ENCODE results near the gene DPEP3. TPM values are rescaled to one million over a fixed set of nuclear protein-coding genes. Genes with fewer than 3 reads are reported as not detected.
A peak's percentile ranks its signal among the peaks of the same experiment; 100 is the strongest.

The DPEP3 gene
- total RNA-seq, 6 experiments from 2014 or later: 0.10 TPM; not detected in 5

GRCh38 chr16:67989322-67990017, 9.2 kb upstream of the DPEP3 start:
- Histone ChIP-seq H3K9me3 (no peaks in the 10 kb centered on the region), H3K27me3 (no peaks in the 10 kb centered on the region), H3K27ac (no peak overlapping the region), H3K4me1 (peaks cover 0 to 7% (median 0%) of the 10 kb centered on the region in 4 donors), H3K4me3 (no peak overlapping the region), H3K36me3 (no peaks in the 10 kb centered on the region)
- DNase-seq (no peak), ATAC-seq (no peak)
- TF ChIP-seq CTCF (IDR thresholded peaks at IDR 0.05) (no peak), POLR2A (IDR thresholded peaks at IDR 0.05) (no peak)
- no CpG with 5 or more reads among the region's 8 CpGs for whole genome bisulfite sequencing (ENCODE audit: insufficient coverage, low coverage, low lambda C conversion rate, missing lambda C conversion rate)
- intact Hi-C loops (cut with DNase I): no loop called here

GRCh38 chr16:67988675-67989074, 8.4 kb upstream of the DPEP3 start:
- ATAC-seq (no peak), DNase-seq (no peak)
- Histone ChIP-seq H3K36me3 (no peaks in the 10 kb centered on the region), H3K27me3 (no peaks in the 10 kb centered on the region), H3K4me3 (no peak overlapping the region), H3K9me3 (no peaks in the 10 kb centered on the region), H3K27ac (no peak overlapping the region), H3K4me1 (peaks cover 0 to 7% (median 0%) of the 10 kb centered on the region in 4 donors)
- WGBS (ENCODE audit: insufficient coverage, low coverage, low lambda C conversion rate, missing lambda C conversion rate): 53% methylated on average over 3 of the region's 3 CpGs
- intact Hi-C loops (cut with DNase I): no loop called here
- TF ChIP-seq CTCF (IDR thresholded peaks at IDR 0.05) (no peak), POLR2A (IDR thresholded peaks at IDR 0.05) (no peak)

- no peaks in the 10 kb centered on the region for H3K9me3 ChIP-seq
- no peak for TF ChIP-seq POLR2A (IDR thresholded peaks at IDR 0.05)
- no peak for TF ChIP-seq CTCF (IDR thresholded peaks at IDR 0.05)
- H3K4me1 ChIP-seq: no peaks in the 10 kb centered on the region
- H3K36me3 ChIP-seq: no peaks in the 10 kb centered on the region
- H3K27ac ChIP-seq: peak overlapping the region in 2 of 3 donors; percentile 33 to 56
- ATAC-seq (peak; percentile 58 to 73 (median 68)), DNase-seq (no peak)
- 66% methylated on average over 5 of the region's 11 CpGs for whole genome bisulfite sequencing (ENCODE audit: insufficient coverage, low coverage, low lambda C conversion rate, missing lambda C conversion rate)
- H3K4me3 ChIP-seq: no peak overlapping the region
- H3K27me3 ChIP-seq: no peaks in the 10 kb centered on the region
- intact Hi-C loops (cut with DNase I): no loop called here
These were observed 7.3 kb upstream of the DPEP3 start for GRCh38 chr16:67987460-67988160.

- ATAC-seq: no peak
- peak overlapping the region in 1 of 3 donors; percentile 33 for H3K27ac ChIP-seq
These were observed 6.7 kb upstream of the DPEP3 start for GRCh38 chr16:67986949-67987348.

More at GRCh38 chr16:67986949-67987348, 6.7 kb upstream of the DPEP3 start:
- TF ChIP-seq CTCF (IDR thresholded peaks at IDR 0.05) (no peak), POLR2A (IDR thresholded peaks at IDR 0.05) (no peak)
- Histone ChIP-seq H3K9me3 (no peaks in the 10 kb centered on the region), H3K36me3 (no peaks in the 10 kb centered on the region), H3K27me3 (no peaks in the 10 kb centered on the region), H3K4me3 (no peak overlapping the region), H3K4me1 (no peaks in the 10 kb centered on the region)
- DNase-seq: no peak
- WGBS (ENCODE audit: insufficient coverage, low coverage, low lambda C conversion rate, missing lambda C conversion rate): 79% methylated on average over 5 of the region's 5 CpGs
- intact Hi-C loops (cut with DNase I): no loop called here
